ENCODE measurements around the gene OR2T2.
"Not testable (repeated sequence)": the region's sequence is repeated elsewhere in the genome, so short reads cannot be mapped to it uniquely, and the experiment has no call there.

Gene OR2T2, protein sequence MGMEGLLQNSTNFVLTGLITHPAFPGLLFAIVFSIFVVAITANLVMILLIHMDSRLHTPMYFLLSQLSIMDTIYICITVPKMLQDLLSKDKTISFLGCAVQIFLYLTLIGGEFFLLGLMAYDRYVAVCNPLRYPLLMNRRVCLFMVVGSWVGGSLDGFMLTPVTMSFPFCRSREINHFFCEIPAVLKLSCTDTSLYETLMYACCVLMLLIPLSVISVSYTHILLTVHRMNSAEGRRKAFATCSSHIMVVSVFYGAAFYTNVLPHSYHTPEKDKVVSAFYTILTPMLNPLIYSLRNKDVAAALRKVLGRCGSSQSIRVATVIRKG

DNA sequence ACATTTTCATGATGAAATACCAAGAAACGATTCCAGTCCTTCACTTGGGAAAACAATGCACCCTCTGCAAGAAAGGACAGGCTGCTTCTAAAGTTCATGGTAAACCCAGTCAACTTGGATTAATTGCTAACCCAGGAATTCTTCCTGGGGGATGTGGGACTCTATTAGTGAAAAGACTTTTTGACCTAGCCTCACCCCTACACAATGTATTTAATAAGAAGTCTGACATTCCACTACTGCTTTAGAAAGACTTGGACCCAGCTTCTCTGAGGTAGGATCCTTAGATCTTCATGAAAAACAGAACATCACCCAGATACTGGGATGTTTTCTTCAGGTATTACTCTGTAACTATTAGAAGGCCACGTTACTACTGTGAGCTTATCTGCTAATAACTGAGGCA is at the start of gene OR2T2:
TSS of gene OR2T2 (plus strand) at position 239 of the 400 bp plus-strand sequence. CDS start 7,161 bp downstream, outside the sequence.
- not testable (repeated sequence) for ATAC-seq

DNA sequence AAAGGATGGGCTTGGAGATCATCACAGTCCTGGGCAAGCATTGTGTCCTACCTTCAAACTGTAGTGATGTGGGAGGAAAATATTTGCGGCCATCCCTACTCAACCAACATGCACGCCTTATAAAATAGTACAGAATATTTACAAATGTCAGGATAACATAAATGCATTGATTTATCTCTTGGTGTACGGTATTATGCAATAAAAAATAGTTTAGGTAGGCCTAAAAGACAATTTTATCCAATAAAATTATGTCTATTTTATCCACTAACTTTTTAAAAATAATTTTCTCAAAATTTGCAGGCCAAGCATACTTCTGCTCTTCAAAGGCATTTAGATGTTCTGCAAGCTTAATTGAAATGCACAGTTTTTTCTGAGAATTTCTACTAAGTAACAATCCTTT is 42.7 kb upstream of the OR2T2 start, which contains the start of gene OR2T1:
TSS of gene OR2T1 (plus strand) at position 301 of the 400 bp plus-strand sequence. CDS start 3,100 bp downstream, outside the sequence.
- TF ChIP-seq PPARA (CRISPR knock-in tag; IDR thresholded peaks at IDR 0.05; ENCODE audit: borderline replicate concordance) (no peak), ARNTL (CRISPR knock-in tag; IDR thresholded peaks at IDR 0.05; ENCODE audit: borderline replicate concordance, low read depth) (no peak), ZNF565 (CRISPR knock-in tag; conservative IDR thresholded peaks at IDR 0.05; ENCODE audit: low read depth) (no peak), ZNF70 (CRISPR knock-in tag; IDR thresholded peaks at IDR 0.05) (no peak), OSR1 (CRISPR knock-in tag; IDR thresholded peaks at IDR 0.05) (no peak), ZFP3 (CRISPR knock-in tag; IDR thresholded peaks at IDR 0.05) (no peak), RARB (CRISPR knock-in tag; IDR thresholded peaks at IDR 0.05) (no peak), CSDC2 (CRISPR knock-in tag; IDR thresholded peaks at IDR 0.05) (no peak), ZC3H10 (CRISPR knock-in tag; IDR thresholded peaks at IDR 0.05) (no peak), TOX (CRISPR knock-in tag; IDR thresholded peaks at IDR 0.05; ENCODE audit: borderline replicate concordance) (no peak), ISL1 (CRISPR knock-in tag; IDR thresholded peaks at IDR 0.05) (no peak), ZFP30 (CRISPR knock-in tag; IDR thresholded peaks at IDR 0.05) (no peak), GLIS3 (CRISPR knock-in tag; IDR thresholded peaks at IDR 0.05) (no peak)
- TF ChIP-seq, protein P1, sequence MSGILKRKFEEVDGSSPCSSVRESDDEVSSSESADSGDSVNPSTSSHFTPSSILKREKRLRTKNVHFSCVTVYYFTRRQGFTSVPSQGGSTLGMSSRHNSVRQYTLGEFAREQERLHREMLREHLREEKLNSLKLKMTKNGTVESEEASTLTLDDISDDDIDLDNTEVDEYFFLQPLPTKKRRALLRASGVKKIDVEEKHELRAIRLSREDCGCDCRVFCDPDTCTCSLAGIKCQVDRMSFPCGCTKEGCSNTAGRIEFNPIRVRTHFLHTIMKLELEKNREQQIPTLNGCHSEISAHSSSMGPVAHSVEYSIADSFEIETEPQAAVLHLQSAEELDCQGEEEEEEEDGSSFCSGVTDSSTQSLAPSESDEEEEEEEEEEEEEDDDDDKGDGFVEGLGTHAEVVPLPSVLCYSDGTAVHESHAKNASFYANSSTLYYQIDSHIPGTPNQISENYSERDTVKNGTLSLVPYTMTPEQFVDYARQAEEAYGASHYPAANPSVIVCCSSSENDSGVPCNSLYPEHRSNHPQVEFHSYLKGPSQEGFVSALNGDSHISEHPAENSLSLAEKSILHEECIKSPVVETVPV (CRISPR knock-in tag; IDR thresholded peaks at IDR 0.05): no peak
- TF ChIP-seq, protein P2, sequence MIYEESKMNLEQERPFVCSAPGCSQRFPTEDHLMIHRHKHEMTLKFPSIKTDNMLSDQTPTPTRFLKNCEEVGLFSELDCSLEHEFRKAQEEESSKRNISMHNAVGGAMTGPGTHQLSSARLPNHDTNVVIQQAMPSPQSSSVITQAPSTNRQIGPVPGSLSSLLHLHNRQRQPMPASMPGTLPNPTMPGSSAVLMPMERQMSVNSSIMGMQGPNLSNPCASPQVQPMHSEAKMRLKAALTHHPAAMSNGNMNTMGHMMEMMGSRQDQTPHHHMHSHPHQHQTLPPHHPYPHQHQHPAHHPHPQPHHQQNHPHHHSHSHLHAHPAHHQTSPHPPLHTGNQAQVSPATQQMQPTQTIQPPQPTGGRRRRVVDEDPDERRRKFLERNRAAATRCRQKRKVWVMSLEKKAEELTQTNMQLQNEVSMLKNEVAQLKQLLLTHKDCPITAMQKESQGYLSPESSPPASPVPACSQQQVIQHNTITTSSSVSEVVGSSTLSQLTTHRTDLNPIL (CRISPR knock-in tag; IDR thresholded peaks at IDR 0.05; ENCODE audit: low read depth): no peak
- TF ChIP-seq, protein P3, sequence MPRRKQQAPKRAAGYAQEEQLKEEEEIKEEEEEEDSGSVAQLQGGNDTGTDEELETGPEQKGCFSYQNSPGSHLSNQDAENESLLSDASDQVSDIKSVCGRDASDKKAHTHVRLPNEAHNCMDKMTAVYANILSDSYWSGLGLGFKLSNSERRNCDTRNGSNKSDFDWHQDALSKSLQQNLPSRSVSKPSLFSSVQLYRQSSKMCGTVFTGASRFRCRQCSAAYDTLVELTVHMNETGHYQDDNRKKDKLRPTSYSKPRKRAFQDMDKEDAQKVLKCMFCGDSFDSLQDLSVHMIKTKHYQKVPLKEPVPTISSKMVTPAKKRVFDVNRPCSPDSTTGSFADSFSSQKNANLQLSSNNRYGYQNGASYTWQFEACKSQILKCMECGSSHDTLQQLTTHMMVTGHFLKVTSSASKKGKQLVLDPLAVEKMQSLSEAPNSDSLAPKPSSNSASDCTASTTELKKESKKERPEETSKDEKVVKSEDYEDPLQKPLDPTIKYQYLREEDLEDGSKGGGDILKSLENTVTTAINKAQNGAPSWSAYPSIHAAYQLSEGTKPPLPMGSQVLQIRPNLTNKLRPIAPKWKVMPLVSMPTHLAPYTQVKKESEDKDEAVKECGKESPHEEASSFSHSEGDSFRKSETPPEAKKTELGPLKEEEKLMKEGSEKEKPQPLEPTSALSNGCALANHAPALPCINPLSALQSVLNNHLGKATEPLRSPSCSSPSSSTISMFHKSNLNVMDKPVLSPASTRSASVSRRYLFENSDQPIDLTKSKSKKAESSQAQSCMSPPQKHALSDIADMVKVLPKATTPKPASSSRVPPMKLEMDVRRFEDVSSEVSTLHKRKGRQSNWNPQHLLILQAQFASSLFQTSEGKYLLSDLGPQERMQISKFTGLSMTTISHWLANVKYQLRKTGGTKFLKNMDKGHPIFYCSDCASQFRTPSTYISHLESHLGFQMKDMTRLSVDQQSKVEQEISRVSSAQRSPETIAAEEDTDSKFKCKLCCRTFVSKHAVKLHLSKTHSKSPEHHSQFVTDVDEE (CRISPR knock-in tag; IDR thresholded peaks at IDR 0.05): no peak
- TF ChIP-seq, protein P4, sequence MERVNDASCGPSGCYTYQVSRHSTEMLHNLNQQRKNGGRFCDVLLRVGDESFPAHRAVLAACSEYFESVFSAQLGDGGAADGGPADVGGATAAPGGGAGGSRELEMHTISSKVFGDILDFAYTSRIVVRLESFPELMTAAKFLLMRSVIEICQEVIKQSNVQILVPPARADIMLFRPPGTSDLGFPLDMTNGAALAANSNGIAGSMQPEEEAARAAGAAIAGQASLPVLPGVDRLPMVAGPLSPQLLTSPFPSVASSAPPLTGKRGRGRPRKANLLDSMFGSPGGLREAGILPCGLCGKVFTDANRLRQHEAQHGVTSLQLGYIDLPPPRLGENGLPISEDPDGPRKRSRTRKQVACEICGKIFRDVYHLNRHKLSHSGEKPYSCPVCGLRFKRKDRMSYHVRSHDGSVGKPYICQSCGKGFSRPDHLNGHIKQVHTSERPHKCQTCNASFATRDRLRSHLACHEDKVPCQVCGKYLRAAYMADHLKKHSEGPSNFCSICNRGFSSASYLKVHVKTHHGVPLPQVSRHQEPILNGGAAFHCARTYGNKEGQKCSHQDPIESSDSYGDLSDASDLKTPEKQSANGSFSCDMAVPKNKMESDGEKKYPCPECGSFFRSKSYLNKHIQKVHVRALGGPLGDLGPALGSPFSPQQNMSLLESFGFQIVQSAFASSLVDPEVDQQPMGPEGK (CRISPR knock-in tag; IDR thresholded peaks at IDR 0.05; ENCODE audit: borderline replicate concordance): no peak
- TF ChIP-seq, protein P5, sequence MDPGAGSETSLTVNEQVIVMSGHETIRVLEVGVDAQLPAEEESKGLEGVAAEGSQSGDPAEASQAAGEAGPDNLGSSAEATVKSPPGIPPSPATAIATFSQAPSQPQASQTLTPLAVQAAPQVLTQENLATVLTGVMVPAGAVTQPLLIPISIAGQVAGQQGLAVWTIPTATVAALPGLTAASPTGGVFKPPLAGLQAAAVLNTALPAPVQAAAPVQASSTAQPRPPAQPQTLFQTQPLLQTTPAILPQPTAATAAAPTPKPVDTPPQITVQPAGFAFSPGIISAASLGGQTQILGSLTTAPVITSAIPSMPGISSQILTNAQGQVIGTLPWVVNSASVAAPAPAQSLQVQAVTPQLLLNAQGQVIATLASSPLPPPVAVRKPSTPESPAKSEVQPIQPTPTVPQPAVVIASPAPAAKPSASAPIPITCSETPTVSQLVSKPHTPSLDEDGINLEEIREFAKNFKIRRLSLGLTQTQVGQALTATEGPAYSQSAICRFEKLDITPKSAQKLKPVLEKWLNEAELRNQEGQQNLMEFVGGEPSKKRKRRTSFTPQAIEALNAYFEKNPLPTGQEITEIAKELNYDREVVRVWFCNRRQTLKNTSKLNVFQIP (CRISPR knock-in tag; IDR thresholded peaks at IDR 0.05; ENCODE audit: borderline replicate concordance, low read depth): no peak
- ATAC-seq: no peak

DNA sequence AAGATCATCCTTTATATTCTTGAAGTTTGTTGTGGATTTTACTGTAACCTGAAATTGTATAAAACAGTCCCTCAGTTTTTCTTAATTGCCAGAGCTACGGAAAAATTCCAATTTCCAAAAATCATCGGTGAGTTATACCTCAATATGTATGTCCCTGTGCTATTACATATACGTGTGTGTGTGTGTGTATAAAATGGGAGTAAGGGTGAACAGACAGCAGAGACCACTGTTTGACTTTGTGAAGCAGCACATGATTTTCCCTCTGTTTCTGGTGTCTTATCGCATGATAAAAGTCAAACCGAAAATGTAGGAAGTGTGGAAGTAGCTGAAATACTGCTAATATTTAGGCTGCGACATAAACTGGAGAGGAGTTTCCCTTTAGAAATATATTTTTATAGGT is 41.4 kb upstream of the OR2T2 start:
- no peak for ATAC-seq

More for the DNA sequence above, 41.4 kb upstream of the OR2T2 start:
- TF ChIP-seq, protein P2 (CRISPR knock-in tag; IDR thresholded peaks at IDR 0.05; ENCODE audit: low read depth): no peak
- TF ChIP-seq, protein P3 (CRISPR knock-in tag; IDR thresholded peaks at IDR 0.05): no peak
- TF ChIP-seq ISL1 (CRISPR knock-in tag; IDR thresholded peaks at IDR 0.05) (no peak), OSR1 (CRISPR knock-in tag; IDR thresholded peaks at IDR 0.05) (no peak), ZC3H10 (CRISPR knock-in tag; IDR thresholded peaks at IDR 0.05) (no peak), ARNTL (CRISPR knock-in tag; IDR thresholded peaks at IDR 0.05; ENCODE audit: borderline replicate concordance, low read depth) (no peak), GLIS3 (CRISPR knock-in tag; IDR thresholded peaks at IDR 0.05) (no peak), RARB (CRISPR knock-in tag; IDR thresholded peaks at IDR 0.05) (no peak), ZFP3 (CRISPR knock-in tag; IDR thresholded peaks at IDR 0.05) (no peak), ESRRG (CRISPR knock-in tag; IDR thresholded peaks at IDR 0.05) (no peak)

Data from SK-N-SH treated with all-trans-retinoic acid at 6 μM for 48 hours (cell line).